T-helper 2 cell treated with Interferon-gamma antibody and Interleukin-4, amounts not matched to agents 100 ng/mL and 5 ng/mL, for 36 hours (primary cell): Measurements from ENCODE around the gene HELZ2. TPM values are rescaled to one million over a fixed set of nuclear protein-coding genes. Genes with fewer than 3 reads are reported as not detected.

Experiments used
- intact Hi-C: fragments of 100-400 bp; cut with micrococcal nuclease; formaldehyde crosslinking; loops from one replicate; pipeline ENCODE4 v1.15.1; 2023
- total RNA-seq: library from RNA; stranded (reverse); gene quantifications from 2 replicates; pipeline ENCODE4 v1.2.3, GENCODE V29; 2022

Gene HELZ2
- total RNA-seq, 1 donor from 2014 or later, result 46.4 TPM

DNA sequence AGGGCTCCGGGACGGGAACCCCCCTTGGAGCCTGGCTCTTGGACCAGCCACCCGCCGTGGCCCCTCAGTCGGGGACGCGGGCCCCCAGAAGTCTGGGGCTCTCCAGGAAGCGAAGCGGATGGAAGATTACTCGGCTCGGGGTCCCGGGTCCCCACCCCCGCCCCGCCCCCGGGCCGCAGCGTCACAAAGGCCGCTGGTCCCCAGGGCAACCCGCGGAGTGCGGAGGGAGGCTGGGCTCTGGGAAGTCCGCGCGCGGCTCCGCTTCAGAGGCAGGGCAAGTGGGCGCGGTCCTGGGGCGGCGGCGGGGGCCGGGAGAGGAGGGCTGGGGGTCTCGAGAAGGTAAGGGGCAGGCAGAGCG, 20.1 kb downstream of the HELZ2 start, which contains the start of gene FNDC11:
Gene FNDC11 (plus strand): TSS at position 227 of the 358 bp plus-strand sequence. CDS start 1,505 bp downstream, outside the sequence.
- intact Hi-C loops, result loop anchor here (1.0 kb wide), 3 partner anchors 17 to 85 kb away; partner anchors contain the start of gene PTK6

- intact Hi-C loops, result loop anchor here (1.0 kb wide), 3 partner anchors 16 to 86 kb away; partner anchors contain the start of gene PTK6
These were observed 20.6 kb downstream of the HELZ2 start for GRCh38 chr20:63553251-63553932.

DNA sequence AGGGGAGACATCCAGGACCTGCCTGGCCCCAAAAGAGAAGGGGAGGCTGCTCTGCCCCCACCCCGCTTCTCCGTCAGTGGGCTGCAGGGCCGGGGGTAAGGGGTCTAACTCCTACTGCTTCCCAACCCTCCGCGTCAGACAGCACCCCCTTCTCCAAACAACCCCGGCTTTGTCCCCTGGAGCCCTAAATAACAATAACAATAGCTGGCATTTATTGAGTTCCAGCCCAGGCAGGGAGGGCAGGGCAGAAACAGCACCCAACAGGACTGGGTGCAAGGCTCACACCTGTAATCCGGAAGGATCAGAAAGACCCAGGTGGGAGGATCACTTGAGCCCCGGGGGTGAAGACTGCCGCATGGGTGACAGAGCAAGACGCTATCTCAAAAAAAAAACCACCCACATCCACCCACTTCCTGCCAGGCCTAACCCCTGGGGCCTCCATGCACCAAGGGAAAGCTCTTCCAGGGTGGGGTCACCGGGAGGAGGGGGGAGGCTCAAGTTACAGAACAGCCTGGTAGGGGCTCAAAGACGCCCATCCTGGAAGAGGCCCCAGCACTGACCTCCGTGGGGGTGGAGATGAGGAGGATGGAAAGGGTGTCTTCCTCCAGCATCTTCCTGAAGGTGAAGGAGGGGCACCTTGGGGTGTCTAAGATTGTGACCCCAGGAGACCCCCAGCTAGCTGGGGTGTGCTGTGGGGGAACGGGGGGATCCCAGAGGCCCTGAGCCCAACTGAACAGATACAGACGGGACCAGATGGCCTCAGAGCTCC, 21.4 kb downstream of the HELZ2 start:
- intact Hi-C loops, result loop anchor here (1.0 kb wide), 3 partner anchors 15 to 87 kb away; partner anchors contain the start of gene PTK6

DNA sequence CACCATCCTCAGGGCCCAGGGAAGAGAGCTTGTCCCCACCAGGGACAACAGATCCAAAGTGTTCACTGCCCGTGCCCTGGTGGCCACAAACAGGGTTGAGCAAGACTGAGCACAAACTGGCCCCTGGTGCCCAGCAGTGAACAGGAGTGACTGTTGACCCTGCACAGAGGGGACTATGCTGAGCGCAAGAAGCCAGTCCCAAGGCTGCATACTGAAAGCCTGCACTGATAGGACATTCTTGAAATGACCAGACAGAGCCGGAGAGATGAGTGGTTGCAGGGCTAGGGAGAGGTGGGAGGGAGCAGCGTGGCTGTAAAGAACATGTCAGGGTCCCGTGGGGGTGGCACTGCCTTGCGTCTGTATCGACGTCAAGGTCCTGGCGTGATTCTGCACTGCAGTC, 23.0 kb downstream of the HELZ2 start:
- intact Hi-C loops, result no loop called here

- intact Hi-C loops, result no loop called here
These were observed 24.3 kb downstream of the HELZ2 start for GRCh38 chr20:63549679-63550282.

GRCh38 chr20:63549019-63549418, 25.0 kb downstream of the HELZ2 start:
- intact Hi-C loops, result no loop called here

GRCh38 chr20:63548542-63548941, 25.5 kb downstream of the HELZ2 start:
- intact Hi-C loops, result no loop called here

DNA sequence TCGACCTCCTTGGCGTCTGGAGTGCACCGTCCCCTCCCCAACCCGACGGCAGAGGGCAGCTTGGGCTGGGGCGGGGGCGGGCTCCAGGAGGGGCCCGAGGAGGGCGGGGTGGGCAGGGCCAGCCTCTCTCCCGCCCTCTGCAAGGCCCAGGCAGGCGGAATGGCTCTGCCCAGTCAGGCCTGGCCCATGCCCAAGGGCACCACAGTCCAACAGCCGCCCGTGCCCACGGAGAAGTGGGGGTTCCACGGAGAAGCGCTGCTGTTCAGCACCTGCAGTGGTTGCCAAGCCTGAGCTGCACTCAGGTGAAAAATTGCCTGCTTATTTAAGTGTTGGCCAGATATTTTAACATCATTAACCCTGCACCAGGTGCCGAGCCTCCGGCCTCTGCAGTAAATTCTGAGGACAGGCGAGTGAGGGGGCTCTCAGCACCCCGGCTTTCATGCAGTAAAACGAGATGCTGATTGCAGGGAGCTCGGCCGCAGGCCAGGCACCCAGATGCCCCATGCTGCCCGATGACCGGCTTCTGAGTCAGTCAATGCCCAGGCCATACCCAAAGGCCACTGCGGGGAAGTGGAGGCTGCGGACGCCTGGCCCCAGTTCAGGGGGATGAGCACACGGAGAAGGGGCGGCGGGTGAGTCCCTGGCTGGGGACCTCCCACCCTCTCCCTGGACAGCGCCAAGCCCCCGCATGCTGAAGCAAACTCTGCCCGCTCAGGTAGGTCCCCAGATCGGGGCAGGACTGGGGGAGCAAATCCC, 26.1 kb downstream of the HELZ2 start, which contains the start of gene SRMS:
Gene SRMS (minus strand): TSS at position 25 of the 756 bp plus-strand sequence. CDS start 286 bp downstream, outside the sequence.
- intact Hi-C loops, result no loop called here

GRCh38 chr20:63546956-63547724, 26.9 kb downstream of the HELZ2 start:
- intact Hi-C loops, result no loop called here

DNA sequence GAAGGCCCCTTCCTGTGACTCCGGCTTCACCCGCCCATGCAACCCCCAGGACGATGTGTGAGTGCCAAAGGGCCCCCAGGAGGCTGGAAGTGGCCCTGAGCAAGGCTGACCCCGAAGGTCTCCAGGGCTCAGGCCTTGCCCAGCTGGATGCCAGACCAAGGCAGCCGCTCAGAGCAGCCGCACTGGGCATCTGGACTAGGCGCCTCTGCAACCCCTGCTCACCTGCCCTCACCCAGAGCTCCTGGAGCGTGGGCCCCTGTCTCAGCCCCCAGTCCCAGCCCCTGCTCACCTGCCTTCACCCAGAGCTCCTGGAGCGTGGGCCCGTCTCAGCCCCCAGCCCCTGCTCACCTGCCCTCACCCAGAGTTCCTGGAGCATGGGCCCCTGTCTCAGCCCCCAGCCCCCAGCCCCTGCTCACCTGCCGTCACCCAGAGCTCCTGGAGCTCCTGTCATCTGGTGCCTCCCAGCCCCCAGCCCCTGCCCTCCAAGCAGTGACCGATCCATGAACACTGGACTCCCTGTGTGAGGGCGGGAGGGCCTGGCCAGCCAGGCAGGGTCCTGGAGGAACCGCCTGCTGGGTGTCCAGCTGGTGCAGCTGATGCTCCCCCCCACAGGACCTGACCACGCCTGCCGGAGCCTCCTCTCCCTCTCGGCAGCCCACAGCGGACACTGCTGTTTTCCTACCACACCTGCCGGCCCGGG, 27.6 kb downstream of the HELZ2 start:
- intact Hi-C loops, result no loop called here

GRCh38 chr20:63545814-63546213, 28.2 kb downstream of the HELZ2 start:
- intact Hi-C loops, result no loop called here

GRCh38 chr20:63544958-63545516, 29.0 kb downstream of the HELZ2 start:
- intact Hi-C loops, result no loop called here

- intact Hi-C loops, result no loop called here
These were observed 29.6 kb downstream of the HELZ2 start for GRCh38 chr20:63544241-63544957.

DNA sequence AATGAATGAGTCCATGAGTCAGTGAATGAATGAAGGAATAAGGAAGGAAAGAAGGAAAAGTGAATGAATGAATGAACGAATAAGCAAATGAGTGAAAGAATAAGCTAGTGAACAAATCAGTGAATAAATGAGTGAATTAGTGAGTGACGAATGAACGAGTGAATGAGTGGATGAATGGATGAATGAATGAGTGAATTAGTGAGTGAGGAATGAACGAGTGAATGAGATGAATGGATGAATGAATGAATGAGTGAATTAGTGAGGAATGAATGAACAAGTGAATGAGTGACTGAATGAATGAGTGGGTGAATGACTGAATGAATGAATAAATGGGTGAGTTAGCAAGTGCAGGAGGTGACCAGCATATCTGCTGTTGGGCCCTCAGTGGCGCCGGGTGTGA, 30.3 kb downstream of the HELZ2 start:
- intact Hi-C loops, result no loop called here

GRCh38 chr20:63543131-63543530, 30.9 kb downstream of the HELZ2 start:
- intact Hi-C loops, result no loop called here

GRCh38 chr20:63542696-63543095, 31.3 kb downstream of the HELZ2 start:
- intact Hi-C loops, result no loop called here

- intact Hi-C loops, result no loop called here
These were observed 31.9 kb downstream of the HELZ2 start for GRCh38 chr20:63542031-63542559.

GRCh38 chr20:63541371-63541770, 32.7 kb downstream of the HELZ2 start:
- intact Hi-C loops, result no loop called here
